Suppressor macrophage (primary cell): ENCODE measurements around the gene NRG3.
"Not testable (repeated sequence)": the region's sequence is repeated elsewhere in the genome, so short reads cannot be mapped to it uniquely, and the experiment has no call there.

Source experiments
- DNase-seq, 4 experiments: peaks; one replicate each; pipeline ENCODE4 v3.0.0-alpha.2; 2020 to 2022

NRG3 gene

DNA sequence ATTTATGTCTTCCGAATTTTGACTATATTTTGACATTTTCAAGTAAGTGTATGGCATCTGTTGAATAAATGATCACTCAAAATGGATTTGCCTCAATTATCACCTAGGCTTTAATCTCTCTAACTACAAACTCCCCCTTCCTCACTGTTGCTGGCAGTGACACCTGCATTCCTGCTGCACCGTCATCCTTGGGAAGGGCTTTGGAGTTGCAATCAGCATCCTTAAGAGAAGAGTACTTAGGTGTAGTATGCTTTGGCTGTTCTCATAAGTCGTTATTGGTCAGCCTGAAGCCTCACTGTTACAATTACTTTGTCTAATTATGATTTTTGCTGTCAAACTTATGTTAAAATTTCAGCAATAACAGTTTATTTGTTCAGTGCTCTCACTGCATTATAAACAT, 415.0 kb downstream of the NRG3 start:
- no peak for DNase-seq

DNA sequence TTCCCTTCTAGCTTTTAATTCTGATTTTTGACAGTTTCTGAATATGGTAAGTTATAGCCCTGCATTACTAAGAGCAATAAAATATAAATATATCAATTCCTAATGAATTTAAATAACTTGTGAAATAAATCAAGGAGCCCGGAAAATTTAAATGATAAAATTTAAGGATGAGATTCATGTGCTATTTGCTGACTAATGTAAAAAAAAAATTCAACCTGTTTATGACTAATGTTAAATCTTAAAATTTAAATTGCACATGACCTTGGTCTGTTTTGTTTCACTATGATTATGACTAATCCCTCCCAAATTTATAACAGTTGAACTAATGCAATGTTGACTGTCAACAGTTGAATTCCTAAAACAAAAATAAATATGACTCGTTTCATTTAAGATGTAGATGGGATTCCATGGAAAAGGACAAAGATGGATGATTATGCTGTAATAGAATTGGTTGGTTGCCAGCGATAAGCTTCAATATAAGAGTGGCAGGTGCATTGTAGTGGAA, 419.9 kb downstream of the NRG3 start:
- DNase-seq: no peak

DNA sequence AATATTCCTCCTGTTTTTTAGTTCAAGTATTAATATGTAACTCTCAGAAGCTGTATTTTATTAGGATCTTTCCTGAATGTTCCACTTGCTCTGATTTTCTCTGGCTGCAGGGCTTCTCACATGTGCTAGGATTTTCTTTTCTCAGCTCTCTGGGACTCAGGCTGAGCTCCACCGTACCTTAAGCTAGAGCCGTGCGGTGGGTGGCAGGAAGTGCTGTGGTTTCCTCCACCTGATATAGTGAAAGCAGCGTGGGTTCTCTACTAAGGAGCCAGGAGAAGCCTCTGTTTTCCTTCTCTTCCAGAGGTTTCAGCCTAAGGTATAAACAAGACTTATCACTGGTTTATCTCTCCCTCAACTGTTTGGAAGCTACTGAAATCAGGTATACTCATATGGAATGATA, 433.6 kb downstream of the NRG3 start:
- no peak for DNase-seq

DNA sequence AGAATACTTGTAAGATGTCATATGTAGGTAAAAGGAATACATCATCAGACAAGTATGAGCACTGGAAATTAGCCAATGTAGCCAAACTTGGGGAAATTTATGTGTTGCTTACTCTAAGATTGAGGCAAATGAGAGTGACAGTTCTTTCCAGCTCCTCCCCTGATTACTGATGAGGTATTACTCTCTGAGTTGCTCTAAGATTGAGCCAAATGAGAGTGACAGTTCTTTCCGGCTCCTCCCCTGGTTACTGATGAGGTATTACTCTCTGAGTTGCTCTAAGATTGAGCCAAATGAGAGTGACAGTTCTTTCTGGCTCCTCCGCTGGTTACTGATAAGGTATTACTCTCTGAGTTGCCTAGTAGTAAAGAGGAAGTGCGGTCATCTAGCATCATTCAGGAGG, 435.8 kb downstream of the NRG3 start:
- DNase-seq: no peak

DNA sequence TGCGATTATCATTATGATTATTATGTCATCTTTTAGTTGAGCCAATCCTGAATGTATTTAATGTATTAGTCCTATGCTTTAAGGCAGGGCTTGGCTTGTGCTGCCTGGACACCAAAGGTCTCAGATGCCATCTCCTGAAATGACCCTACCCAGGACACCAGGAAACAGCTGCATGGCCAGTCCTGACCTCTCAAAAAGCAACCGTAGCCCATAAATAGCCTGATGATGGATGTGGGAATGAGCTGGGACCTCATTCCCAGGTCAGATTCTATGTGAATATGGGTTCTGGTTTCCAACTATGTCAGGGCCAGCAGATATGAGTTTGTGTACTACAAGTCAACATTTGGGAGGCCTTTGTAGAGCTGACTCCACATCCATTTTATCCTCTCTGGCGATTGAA, 438.4 kb downstream of the NRG3 start:
- DNase-seq: no peak

DNA sequence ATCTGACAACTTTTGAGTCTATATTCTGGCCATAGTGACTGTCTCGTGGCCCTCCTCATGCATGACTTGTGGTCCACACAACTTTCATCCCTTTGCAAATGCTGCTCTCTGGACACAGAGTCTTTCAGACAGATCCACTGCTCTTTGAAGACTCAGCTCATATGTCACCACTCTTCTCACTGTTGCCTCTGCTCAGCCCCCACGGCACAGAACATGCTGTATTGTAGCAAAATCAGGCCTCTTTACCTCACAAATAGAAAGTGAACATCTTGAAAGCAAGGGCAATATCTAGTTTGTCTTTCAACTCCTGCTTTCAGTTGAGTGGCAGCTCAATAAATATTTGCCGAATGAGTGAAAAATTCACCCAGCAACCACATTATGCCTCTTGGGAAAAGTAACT, 443.5 kb downstream of the NRG3 start:
- DNase-seq: no peak

DNA sequence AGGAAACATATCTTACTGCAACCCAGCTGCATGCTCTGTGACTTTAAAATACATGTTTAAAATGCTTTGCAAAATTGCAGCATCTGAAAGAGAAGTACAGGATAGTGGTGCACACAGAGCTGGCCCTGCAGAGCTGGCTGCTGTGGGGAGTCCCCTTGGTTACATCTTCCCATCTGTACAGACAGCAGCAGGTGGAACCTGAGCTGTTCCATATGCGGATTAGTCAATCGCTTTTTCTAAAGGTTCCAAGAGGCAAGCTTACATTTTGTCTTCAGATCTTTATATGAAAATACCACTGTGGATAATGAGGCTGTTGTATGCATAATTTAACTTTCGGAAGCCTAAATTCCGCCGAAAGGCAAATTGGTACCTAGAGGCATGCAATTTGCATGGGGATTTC, 444.1 kb downstream of the NRG3 start:
- DNase-seq: no peak

DNA sequence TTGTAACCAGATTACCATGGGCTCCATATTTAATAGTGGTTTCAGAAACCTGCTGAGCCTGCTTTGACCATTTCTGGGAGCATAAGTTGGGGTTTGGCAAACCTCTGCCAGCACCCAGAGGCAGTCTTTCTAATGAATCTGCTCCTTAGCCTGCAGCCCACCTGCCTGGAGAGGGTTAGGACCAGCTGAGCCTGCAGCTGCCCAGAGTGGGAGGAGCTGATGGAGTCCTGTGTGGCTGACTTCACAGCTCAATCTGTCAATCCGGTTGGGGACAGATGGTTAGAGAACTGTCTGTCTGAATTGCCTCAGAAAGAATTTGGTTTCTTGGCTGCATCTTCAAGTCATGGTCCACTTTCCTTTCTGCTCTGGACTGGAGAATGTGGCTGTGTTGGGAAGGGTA, 444.6 kb downstream of the NRG3 start:
- no peak for DNase-seq

DNA sequence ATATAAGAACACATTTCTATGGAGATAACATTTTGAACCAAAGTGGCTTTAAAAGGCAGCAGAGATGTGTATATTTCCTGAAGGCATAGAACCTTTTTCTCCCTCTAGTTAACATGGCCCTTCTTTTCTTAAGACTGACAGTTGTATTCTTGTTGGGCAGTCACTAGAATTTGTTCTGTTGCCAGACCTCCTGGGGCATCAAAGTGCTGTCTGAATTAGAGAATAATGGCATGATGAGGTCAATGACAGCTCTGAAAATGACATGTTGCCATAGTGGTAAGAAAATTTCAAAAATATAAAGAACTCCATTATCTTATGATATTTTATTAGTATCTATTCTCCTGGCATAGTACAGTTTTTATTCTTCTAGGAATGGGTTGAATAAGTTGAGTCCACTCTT, 446.7 kb downstream of the NRG3 start:
- no peak for DNase-seq

DNA sequence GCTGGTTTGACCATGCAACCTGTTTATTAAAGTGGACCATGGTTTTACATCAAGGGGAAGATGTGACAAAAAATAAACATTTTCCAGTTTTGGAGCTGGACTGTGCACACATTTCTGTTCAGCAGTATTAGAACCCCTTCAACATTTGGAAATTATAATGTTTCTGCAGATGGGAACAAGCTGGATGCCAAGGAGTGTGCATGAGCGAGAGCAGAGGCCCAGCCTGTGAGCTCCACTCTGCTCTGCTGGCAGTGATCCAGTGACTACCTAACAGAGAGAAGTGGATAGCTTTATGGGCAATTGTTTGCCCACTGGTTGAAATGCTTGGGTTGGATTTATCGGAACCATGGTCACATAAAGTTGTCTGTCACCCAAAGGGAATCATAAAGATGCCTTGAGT, 456.7 kb downstream of the NRG3 start:
- no peak for DNase-seq

DNA sequence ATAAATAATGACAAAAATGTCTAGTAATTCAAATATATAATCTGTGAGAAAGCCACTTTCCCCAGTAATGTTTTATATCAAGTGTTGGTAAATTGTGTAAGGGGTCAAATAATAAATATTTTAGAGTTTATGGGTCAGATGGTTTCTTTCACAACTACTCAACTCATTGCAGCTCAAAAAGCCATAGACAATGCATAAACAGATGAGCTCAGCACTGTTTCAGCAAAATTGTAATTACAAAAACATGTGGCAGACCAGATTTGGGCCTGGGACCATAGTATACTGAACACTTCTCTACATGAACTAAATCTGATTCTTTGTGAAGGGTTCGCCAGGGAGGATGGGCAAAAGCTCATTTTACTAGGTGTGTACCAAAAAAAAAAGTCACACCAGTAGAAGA, 460.8 kb downstream of the NRG3 start:
- no peak for DNase-seq

DNA sequence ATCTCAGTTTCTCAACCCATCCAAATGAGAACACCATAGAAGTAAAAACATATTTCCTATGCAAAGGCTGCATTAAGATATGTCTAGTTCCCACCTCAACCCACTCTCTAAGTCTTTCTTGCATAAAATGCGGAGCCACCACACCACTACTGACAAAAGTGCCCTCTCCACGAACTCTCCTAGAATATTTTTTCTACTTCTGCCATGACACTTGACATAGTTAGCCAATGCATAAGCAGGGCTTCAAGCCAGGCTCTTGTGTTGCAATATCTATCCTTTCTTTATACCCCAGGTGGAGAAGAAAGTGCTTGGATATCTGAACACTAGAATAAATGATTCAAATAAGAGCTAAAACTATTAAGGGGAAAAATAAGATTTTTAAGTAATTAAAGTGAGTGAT, 465.2 kb downstream of the NRG3 start:
- DNase-seq: no peak

DNA sequence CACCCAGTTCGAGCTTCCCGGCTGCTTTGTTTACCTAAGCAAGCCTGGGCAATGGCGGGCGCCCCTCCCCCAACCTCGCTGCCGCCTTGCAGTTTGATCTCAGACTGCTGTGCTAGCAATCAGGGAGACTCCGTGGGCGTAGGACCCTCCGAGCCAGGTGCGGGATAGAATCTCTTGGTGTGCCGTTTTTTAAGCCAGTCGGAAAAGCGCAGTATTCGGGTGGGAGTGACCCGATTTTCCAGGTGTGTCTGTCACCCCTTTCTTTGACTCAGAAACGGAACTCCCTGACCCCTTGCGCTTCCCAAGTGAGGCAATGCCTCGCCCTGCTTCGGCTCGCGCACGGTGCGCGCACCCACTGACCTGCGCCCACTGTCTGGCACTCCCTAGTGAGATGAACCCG, 474.6 kb downstream of the NRG3 start:
- DNase-seq: not testable (repeated sequence)

DNA sequence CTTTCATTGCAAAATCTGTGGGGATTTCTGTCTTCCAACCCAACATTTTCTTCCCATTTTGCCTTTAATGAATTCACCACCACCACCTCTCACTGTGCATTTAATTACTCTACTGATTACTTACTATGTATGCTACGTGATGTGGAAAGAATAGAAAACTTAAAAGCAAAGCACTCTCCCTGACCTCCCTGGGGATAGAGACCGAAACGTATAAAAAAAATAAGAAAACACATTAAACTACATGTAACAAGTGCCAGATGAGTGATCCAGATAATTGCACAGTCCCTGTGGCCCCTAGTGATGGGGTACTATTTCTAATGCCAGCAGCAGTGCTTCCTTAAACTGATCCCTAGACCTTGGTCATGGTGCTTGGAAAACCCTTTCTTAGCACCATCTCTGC, 478.4 kb downstream of the NRG3 start:
- no peak for DNase-seq

DNA sequence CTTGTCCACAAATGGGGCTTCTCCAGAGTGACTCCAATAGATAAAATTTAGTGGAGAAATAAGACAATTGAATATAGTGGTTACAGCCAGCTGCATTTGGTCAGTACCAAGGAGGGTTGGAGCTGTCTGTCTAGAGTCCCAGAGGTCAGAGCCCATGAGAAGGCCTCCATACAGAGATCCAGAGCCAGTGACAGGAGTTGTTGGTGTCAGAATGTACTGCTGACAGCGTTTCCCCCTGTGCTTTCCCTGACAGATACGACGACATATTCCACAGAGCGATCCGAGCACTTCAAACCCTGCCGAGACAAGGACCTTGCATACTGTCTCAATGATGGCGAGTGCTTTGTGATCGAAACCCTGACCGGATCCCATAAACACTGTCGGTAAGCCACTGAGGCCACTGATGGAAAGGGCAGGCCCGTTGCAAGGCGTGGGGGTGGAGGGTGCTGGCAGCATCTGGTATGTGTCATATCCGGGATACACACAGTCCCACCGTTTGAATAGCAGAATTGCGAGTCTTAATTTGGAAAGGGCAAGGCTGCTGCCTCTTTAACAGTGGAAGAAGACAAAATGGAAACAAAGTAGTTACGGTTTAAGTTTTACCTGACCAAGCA, 483.6 kb downstream of the NRG3 start:
- no peak for DNase-seq

DNA sequence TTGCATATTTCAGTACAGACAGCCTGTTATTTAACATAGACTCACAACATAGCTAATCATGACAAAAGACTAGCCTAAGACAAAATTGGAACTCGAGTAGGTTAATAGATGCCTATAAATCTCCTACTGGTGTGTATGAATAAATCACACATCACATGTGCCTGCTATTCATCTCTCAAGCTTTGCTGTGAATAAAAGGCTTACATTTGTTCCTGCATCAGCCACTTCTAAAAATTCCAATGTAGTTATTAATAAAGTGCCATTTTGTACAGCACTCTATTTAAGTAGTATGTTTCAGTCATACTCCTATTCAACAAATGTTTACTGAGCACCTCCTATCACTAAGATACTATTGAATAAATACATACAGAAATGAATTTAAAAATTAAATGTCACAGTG, 486.3 kb downstream of the NRG3 start:
- no peak for DNase-seq

DNA sequence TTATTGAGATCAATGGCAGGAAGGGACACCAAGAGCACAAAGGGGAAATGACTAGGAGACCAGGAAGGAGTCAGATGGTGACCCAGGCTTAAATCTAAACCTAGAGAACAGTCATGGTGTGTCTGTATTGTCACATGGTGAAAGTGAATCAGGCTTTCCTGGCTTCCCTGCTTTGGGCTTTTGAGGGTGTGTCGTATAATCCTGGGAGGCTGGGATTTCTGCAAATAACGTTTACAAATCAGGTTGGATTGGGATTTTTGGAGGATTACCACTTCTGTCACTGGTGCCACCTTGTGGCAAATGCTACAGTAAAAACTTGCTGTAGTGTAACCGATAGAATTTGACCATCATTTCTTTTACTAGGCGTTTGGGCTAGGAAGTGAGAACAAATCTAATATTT, 502.6 kb downstream of the NRG3 start:
- no peak for DNase-seq

DNA sequence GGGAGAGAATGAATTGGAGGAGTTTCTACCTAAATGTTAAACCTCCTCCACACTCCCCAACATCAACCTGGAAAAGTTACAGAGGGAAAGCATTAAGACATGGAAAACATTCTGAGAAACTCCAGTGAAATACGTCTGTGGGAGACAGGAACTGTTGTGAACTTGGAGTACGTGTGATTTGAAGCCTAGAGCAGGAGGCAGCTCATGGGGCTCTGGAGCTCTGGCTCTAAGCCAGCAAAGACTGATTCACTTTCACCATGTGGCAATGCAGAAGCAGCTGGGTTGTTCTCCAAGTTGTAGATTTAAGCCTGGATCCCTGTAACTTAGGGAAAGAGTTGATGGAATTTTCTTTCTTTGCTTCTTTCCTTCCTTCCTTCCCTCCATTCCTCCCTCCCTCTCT, 503.2 kb downstream of the NRG3 start:
- no peak for DNase-seq

DNA sequence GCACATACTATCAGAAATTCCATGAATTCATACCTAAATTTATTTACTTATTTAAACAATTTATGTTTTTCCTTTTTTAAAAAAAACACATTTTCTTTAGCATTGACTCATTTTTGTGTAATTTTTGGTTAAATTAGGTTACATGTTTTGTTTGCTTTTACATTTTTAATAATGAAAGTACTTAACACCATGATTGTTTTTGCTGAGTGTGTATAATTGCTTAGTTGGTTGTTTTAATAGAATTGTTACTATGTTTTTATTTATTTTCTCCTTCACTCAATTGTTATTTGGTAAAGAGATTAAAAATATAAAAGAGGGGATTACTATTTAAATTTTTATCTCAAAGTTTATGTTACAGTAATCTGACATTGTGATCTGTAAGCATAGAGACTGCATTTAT, 508.4 kb downstream of the NRG3 start:
- DNase-seq: no peak

DNA sequence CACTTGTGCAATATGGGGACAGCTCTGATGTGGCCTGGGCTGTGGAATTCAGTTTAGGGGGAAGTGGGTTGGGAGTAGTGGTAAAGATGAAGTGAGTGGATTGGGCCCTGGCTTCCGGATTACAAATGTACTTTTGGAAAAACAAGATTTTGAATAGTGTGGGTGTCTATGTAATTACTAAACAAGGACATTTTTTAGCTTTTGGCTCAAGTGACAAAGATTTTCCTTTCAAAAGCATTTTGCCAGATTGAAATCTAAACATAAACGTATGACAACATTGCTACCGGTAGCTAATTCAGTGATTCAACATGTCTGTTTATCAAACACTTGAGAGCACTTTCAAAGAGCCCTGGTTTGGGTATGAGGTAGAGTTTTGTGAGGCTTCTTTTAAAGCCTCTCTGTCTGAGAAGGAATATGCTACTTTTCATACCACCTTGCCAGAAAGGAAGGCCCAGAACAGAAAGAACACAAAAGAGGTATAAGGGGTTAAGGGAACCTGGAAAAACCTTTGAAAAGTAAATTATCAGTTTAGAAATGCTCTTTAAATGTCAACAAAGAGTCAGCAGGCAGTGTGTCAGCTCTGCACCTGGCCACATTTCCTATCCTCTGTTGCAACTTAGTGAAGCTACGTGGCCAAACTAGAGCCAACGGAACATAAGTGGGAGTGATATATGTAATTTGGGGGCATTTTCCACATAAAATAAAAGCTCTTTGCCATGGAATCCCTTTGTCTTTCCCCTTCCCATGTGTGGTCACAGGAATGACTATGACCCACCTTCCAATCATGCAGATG, 516.1 kb downstream of the NRG3 start:
- no peak for DNase-seq

DNA sequence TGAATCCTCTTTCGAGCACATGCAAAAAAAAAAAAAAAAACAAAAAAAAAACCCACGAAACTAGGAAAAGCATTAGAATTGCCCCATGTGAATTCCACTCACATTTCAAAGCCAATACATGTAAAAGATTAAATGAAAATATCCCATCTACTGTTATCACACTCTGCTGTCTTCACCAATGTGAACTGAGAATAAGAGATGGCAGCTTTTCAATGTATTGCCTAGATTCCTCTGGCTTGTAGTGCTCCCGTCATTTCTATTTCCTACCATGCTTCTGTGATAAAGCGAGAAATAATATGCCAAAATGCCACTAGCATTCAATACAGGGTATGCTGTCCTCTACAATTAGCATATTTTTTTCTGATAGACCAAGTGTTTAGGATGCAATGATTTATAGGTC, 517.0 kb downstream of the NRG3 start:
- DNase-seq: no peak

DNA sequence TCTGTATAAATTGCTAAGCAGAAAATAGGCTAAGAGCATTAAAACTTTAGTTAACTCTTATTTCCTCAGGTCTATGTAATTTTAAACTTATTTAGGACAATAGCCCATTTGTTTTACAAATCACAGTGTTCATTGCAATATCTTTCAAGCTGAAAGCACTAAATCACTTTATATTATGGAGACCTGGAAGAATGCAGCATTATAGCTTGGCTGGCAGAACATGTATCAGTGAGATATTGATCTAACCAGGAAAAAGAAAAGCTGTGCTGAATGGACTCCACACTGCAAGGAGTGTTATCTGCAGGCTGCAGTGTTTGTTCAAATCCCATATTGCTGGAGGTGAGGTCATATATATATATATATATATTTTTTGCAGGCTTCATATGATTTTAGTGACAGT, 517.5 kb downstream of the NRG3 start:
- DNase-seq: no peak

DNA sequence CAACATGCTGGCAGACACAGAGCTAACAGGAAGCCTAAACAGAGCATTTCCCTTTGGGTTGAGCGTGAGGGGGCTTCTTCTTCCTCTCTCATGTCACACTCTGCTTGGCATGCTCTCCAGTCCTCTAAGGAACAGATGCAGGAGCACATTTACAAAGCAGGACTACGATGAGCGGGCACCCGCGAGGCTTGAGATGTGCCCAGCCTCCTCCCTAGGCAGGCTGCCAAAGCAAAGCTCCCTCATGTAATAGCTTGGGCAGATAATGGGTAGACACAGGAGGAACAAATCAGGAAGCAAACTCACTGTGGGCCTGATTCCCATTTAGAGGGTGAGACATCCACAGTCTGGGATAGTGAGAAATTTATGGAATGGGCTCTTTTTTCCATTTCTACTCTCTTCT, 519.1 kb downstream of the NRG3 start:
- DNase-seq: no peak

DNA sequence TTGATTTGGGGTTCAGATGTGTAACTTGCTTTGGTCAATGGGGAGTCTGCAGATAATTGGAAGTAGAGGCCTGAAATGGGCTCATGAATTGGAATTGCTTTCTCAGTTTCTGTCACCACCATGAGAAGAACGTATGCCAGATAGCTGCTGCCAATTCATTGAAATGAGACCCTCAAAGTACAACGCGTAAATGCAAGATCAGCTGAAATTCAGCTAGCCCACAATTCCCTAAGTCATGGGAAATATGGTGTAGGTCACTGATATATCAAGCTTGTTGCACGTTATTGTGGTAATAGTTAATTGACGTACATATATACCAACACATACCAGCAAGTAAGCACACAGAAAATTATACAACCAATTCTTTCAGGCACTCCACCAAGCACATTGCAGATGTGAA, 520.0 kb downstream of the NRG3 start:
- DNase-seq: no peak

DNA sequence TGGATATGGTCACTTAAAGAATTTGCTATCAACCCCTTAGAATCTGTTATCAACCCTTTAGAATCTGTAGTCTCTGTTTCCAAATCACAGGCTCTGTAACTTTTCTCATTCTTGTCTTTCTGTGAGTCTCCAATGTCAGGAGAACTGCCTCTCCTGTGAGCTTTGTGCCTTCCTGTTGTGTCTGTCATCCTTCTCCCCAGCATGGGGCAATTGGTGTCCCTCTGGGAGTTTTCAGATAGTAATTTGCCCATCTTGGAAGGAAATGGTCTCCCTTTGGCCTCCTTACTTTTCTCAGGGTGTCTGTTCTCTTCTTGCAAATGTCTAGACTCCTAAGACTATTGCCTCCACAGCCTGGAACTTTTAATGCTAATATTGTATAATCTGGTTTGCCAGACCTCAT, 521.9 kb downstream of the NRG3 start:
- no peak for DNase-seq
